Immature natural killer cell (primary cell): Measurements from ENCODE around the gene BPIFA2. TPM values are rescaled to one million over a fixed set of nuclear protein-coding genes. Genes with fewer than 3 reads are reported as not detected.

Experiments
- DNase-seq, 3 donors: peaks; one replicate each; pipeline ENCODE4 v3.0.0; 2022; ENCODE audit warnings: mixed read lengths in 1 of 3
- H3K27ac Mint-ChIP-seq, 6 donors: one replicate each; pipeline ENCODE4 v1.8.0; 2020; ENCODE audit warnings: mixed read lengths in 6 of 6, mild to moderate bottlenecking in 5 of 6, inconsistent platforms in 4 of 6, moderate library complexity in 3 of 6
- H3K27me3 Mint-ChIP-seq, 3 donors: one replicate each; pipeline ENCODE4 v1.8.0; 2020 to 2021; ENCODE audit warnings: low read depth in 3 of 3, mild to moderate bottlenecking in 3 of 3, mixed read lengths in 3 of 3, moderate library complexity in 3 of 3, inconsistent platforms in 1 of 3
- H3K36me3 Mint-ChIP-seq, 3 donors: one replicate each; pipeline ENCODE4 v1.8.0; 2020; ENCODE audit warnings: mixed read lengths in 3 of 3, inconsistent platforms in 2 of 3, mild to moderate bottlenecking in 2 of 3
- H3K4me1 Mint-ChIP-seq, 2 donors: one replicate each; pipeline ENCODE4 v1.8.0; 2020; ENCODE audit warnings: inconsistent platforms in 2 of 2, mild to moderate bottlenecking in 2 of 2, mixed read lengths in 2 of 2, moderate library complexity in 1 of 2
- H3K4me3 Mint-ChIP-seq, 5 donors: one replicate each; pipeline ENCODE4 v1.8.0; 2020; ENCODE audit warnings: mild to moderate bottlenecking in 5 of 5, mixed read lengths in 5 of 5, inconsistent platforms in 3 of 5, moderate library complexity in 3 of 5
- H3K9me3 Mint-ChIP-seq, 6 donors: one replicate each; pipeline ENCODE4 v1.8.0; 2020; ENCODE audit warnings: mild to moderate bottlenecking in 6 of 6, mixed read lengths in 6 of 6, inconsistent platforms in 4 of 6, moderate library complexity in 3 of 6
- polyA plus RNA-seq, 3 donors: library from polyadenylated mRNA; unstranded; fragments of 300-500 nt; fragmentation: Illumina TruSeq; gene quantifications; one replicate each; pipeline ENCODE4 v1.2.3, GENCODE V29; 2021

BPIFA2 gene
- polyA plus RNA-seq, 3 donors from 2014 or later: not detected

- Mint-ChIP-seq H3K36me3 (no peaks in the 10 kb centered on the region), H3K4me3 (no peak overlapping the region), H3K27me3 (peaks cover 2 to 16% (median 3%) of the 10 kb centered on the region in 3 donors), H3K27ac (no peak overlapping the region), H3K9me3 (peaks cover 0 to under 1% (median 0%) of the 10 kb centered on the region in 6 donors), H3K4me1 (no peaks in the 10 kb centered on the region)
- DNase-seq: no peak
These were observed 20.5 kb downstream of the BPIFA2 start for GRCh38 chr20:33188421-33188820.

- no peaks in the 10 kb centered on the region for H3K36me3 Mint-ChIP-seq
- H3K4me1 Mint-ChIP-seq: no peaks in the 10 kb centered on the region
- no peaks in the 10 kb centered on the region for H3K9me3 Mint-ChIP-seq
- H3K27ac Mint-ChIP-seq: no peak overlapping the region
- DNase-seq: no peak
- peaks cover 0 to 17% (median 3%) of the 10 kb centered on the region in 3 donors for H3K27me3 Mint-ChIP-seq
- no peak overlapping the region for H3K4me3 Mint-ChIP-seq
These were observed 23.5 kb downstream of the BPIFA2 start for GRCh38 chr20:33191484-33191883.

DNA sequence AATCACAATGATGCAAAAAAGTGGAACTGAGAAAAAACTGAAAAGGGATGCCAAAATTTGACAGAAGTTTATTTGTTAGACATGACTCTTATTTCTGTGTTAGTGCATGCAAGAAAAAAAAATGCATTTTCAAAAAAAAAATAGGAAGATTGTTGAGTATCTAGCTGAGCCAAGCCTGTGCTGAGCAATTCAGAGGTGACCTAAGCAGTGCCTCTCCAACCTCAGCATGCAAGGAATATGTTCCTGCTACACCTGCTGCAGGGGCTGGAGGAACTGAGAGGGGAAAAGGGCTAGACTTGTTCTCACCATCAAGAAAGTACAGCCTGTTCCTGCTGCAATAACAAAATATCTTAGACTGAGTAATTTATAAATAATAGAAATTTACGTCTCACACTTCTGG lies 24.0 kb downstream of the BPIFA2 start:
- H3K4me3 Mint-ChIP-seq: no peak overlapping the region
- H3K27ac Mint-ChIP-seq: no peak overlapping the region
- no peak for DNase-seq

DNA sequence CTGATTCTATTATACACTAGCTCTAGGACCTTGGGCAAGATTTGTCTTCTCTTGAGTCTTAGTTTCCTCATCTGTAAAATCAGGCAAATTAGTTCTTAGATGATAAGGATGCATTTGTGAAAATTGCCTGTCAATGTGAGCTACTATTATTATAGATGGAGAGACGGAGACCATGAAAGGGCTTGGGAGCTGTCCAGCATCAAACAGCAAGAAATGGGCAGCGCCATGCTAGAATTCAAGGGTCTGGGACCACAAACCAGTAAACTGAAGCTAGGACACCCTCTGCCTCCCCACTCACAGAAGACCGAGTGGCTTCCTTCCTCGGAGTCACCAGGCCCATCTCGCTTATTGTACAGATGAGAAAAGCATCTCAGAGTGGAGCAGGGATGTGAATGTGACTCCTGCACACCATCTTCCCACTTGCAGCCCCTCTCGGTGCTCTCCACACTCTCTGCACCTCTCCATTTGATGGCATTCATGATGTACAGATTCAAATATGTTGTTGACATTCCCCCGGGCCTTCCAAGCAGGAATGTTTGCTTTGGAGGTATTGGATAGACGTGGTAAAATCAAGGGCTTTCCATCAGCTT lies 25.0 kb downstream of the BPIFA2 start:
- Mint-ChIP-seq H3K36me3 (no peaks in the 10 kb centered on the region), H3K4me3 (no peak overlapping the region), H3K27me3 (peaks cover 0 to 15% (median 3%) of the 10 kb centered on the region in 3 donors), H3K27ac (no peak overlapping the region), H3K4me1 (no peaks in the 10 kb centered on the region), H3K9me3 (no peaks in the 10 kb centered on the region)
- DNase-seq: no peak

More for the DNA sequence above, 24.0 kb downstream of the BPIFA2 start:
- Mint-ChIP-seq H3K27me3 (peaks cover 0 to 17% (median 3%) of the 10 kb centered on the region in 3 donors), H3K9me3 (no peaks in the 10 kb centered on the region), H3K4me1 (no peaks in the 10 kb centered on the region), H3K36me3 (no peaks in the 10 kb centered on the region)

DNA sequence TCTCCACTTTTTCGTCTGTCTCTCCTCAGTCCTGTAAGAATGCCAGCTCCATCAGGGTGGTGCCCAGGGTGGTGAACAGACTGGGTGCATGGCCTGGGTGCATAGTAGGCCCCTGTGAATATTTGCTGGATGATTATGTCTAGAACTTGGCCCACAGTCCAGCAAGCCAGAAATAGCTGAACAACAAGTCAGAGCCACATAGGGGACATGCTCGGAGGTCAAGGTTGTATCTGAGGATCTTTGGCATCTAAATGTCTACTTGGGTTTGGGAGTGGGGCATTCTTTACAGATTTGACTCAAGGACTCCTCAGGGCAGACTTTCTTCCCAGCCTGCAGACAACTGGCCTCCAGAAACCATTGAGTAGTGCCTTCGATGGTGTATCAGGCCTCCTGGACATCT lies 31.1 kb downstream of the BPIFA2 start:
- Mint-ChIP-seq H3K4me1 (no peaks in the 10 kb centered on the region), H3K9me3 (no peaks in the 10 kb centered on the region), H3K36me3 (no peaks in the 10 kb centered on the region), H3K27me3 (peaks cover 3 to 11% (median 4%) of the 10 kb centered on the region in 3 donors), H3K4me3 (no peak overlapping the region), H3K27ac (no peak overlapping the region)
- DNase-seq: no peak

DNA sequence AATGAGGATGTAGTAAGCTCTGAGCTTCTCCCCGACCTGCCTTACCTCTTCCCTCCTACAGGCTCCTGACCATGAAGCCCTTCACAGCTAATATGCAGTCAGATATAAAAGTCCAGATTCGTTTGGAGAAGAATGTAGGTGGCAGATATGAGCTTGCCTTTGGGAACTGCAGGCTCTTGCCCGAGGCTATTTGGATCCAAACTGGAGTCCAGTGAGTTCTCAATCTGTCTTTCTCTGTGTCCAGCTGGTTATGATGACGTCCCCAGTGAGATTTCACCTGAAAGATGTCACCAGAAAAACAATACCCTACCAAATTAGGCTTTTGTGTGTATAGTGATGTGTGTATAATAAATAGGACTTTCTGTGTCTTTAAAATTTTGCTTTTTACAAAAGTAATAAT lies 34.5 kb downstream of the BPIFA2 start:
- Mint-ChIP-seq H3K36me3 (no peaks in the 10 kb centered on the region), H3K4me1 (no peaks in the 10 kb centered on the region), H3K27me3 (peaks cover 6 to 10% (median 8%) of the 10 kb centered on the region in 3 donors), H3K27ac (no peak overlapping the region), H3K9me3 (no peaks in the 10 kb centered on the region), H3K4me3 (no peak overlapping the region)
- DNase-seq: no peak

DNA sequence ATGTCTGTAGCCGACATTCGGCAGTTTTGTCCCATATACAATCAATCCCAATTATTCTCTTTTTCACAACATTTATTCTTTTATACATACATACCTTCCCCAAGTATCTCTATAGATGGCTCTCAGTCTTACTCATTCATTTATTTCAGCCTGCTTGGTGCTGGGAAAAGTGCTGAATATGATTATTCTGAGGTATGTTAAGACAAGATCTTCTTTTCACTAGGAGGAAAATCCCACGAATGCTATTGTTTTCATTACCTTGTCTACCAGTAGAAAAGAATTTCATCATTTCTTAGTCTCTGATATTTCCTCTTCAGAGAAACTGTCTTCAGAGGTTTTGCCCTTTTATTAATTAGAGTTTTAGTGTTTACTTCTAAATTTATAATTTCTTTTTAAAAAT lies 35.5 kb downstream of the BPIFA2 start:
- Mint-ChIP-seq H3K4me3 (no peak overlapping the region), H3K4me1 (no peaks in the 10 kb centered on the region), H3K36me3 (no peaks in the 10 kb centered on the region), H3K9me3 (no peaks in the 10 kb centered on the region), H3K27me3 (peaks cover 8 to 13% (median 8%) of the 10 kb centered on the region in 3 donors), H3K27ac (no peak overlapping the region)
- no peak for DNase-seq

DNA sequence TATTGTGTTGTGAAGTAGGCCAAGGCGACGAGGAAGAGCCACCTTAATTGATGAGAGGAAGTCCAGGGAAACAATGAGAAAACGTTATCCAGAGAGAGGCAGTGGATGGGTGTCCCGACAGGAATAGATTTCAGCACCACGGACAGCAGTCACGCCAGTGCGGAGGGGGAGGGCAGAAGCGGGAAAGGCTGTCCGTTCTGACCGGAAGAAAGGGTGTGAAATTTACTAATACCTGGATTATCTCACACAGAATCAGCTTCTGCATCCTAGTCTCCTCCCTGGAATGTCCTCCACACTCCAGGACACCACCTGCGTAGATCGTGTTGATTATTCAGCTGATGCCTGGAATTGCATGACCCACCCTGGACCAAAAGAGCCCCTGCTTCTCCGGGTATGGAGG lies 41.8 kb downstream of the BPIFA2 start:
- Mint-ChIP-seq H3K4me1 (no peaks in the 10 kb centered on the region), H3K9me3 (peaks cover 0 to 5% (median 0%) of the 10 kb centered on the region in 6 donors), H3K27ac (peak overlapping the region in 1 of 6 donors; percentile 9), H3K27me3 (peaks cover 7 to 26% (median 13%) of the 10 kb centered on the region in 3 donors), H3K36me3 (peaks cover 0 to 3% (median 0%) of the 10 kb centered on the region in 3 donors), H3K4me3 (no peak overlapping the region)
- DNase-seq: peak; percentile 5 to 24 (median 21)

DNA sequence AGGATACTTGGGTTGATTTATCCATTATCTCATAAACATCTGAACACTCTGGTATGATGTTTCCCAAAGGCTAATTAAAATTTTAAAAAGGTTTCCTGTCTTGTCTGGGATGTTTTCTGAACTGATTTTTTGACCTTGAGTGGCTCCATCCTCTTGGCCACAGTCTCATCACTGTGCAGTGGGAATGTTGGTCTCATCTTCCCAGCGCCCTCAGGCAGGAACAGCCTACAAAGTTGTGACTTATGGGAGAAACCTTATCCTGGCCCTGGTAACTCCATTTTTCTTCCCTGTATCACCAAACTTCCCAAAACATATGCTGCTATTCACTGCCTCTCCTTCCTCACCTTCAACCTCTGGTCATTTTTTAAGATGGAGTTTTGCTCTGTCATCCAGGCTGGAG lies 42.4 kb downstream of the BPIFA2 start:
- no peak overlapping the region for H3K4me3 Mint-ChIP-seq
- no peak overlapping the region for H3K27ac Mint-ChIP-seq
- H3K27me3 Mint-ChIP-seq: peaks cover 9 to 26% (median 13%) of the 10 kb centered on the region in 3 donors
- H3K36me3 Mint-ChIP-seq: peaks cover 0 to 3% (median 0%) of the 10 kb centered on the region in 3 donors
- H3K4me1 Mint-ChIP-seq: no peaks in the 10 kb centered on the region
- no peak for DNase-seq
- peaks cover 0 to 5% (median 0%) of the 10 kb centered on the region in 6 donors for H3K9me3 Mint-ChIP-seq

GRCh38 chr20:33211817-33212424 lies 44.0 kb downstream of the BPIFA2 start:
- H3K27ac Mint-ChIP-seq: no peak overlapping the region
- DNase-seq: no peak
- H3K9me3 Mint-ChIP-seq: peaks cover 0 to 5% (median 0%) of the 10 kb centered on the region in 6 donors
- H3K4me1 Mint-ChIP-seq: no peaks in the 10 kb centered on the region
- H3K27me3 Mint-ChIP-seq: peaks cover 10 to 26% (median 14%) of the 10 kb centered on the region in 3 donors
- H3K4me3 Mint-ChIP-seq: no peak overlapping the region
- H3K36me3 Mint-ChIP-seq: peaks cover 0 to 3% (median 0%) of the 10 kb centered on the region in 3 donors

DNA sequence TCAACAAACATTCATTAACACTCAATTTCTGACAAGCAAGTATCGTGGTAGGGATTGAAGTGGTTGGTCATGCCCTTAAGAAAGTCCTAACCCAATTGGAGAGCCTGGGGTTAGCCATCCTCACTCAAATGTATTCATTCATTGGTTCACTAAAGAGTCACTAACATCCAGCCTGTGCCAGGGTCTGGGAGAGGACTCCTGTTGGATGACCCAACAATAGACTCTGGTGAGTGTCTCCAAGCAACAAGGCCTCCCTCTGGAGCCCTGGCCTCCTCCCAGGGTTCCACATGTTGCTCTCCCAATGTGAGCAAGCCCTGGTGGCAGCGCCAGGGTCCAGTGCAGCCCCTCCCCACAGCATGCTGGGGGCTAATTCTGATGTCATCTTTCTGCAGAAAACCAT lies 49.1 kb downstream of the BPIFA2 start, which contains the start of gene BPIFA3:
Gene BPIFA3 (plus strand): TSS at position 301 of the 400 bp plus-strand sequence. CDS start 185 bp downstream, outside the sequence.
- no peak for DNase-seq
- Mint-ChIP-seq H3K36me3 (no peaks in the 10 kb centered on the region), H3K27me3 (peaks cover 6 to 10% (median 8%) of the 10 kb centered on the region in 3 donors), H3K4me3 (no peak within 1 kb of the TSS), H3K4me1 (no peaks in the 10 kb centered on the region), H3K9me3 (peaks cover 0 to 1% (median 0%) of the 10 kb centered on the region in 6 donors), H3K27ac (no peak within 1 kb of the TSS)

- Mint-ChIP-seq H3K36me3 (no peaks in the 10 kb centered on the region), H3K27me3 (peaks cover 5 to 15% (median 7%) of the 10 kb centered on the region in 3 donors), H3K27ac (no peak overlapping the region), H3K4me1 (peaks cover 4 to 9% of the 10 kb centered on the region in 2 donors), H3K9me3 (no peaks in the 10 kb centered on the region), H3K4me3 (no peak overlapping the region)
- no peak for DNase-seq
These were observed 56.4 kb downstream of the BPIFA2 start for GRCh38 chr20:33224399-33224798.

DNA sequence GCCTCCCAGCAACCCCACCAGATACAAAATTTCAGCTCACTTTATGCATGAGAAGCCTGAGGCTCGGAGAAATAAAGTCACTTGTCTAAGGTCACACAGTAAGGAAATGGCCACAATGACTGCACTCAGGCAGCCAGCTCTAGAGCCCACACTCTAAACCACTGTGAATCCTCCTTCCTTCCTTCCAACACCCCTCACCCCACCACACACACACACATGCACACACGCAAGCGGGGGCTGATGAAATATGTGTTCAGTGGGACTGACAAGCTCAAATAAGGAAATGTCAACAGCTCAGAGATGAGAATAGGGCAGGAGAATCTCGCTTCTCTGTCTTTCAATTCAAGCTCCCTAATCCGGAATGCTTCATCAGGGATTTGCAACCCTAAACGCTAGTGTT lies 61.9 kb downstream of the BPIFA2 start:
- Mint-ChIP-seq H3K27ac (peak overlapping the region; percentile 19 to 84 (median 46)), H3K9me3 (no peaks in the 10 kb centered on the region), H3K27me3 (peaks cover 1 to 7% (median 2%) of the 10 kb centered on the region in 3 donors), H3K36me3 (no peaks in the 10 kb centered on the region), H3K4me3 (peak overlapping the region; percentile 13 to 68 (median 25)), H3K4me1 (peaks cover 20 to 22% of the 10 kb centered on the region in 2 donors)
- peak; percentile 42 to 49 (median 46) for DNase-seq
